Activated CD4-positive, CD25-positive, alpha-beta regulatory T cell treated with anti-CD3 and anti-CD28 coated beads, Interleukin-2, amount 50 U/mL, for 72 hours (primary cell): Measurements from ENCODE around the gene IQGAP3.
"Not testable (repeated sequence)": the region's sequence is repeated elsewhere in the genome, so short reads cannot be mapped to it uniquely, and the experiment has no call there.

Source experiments
- DNase-seq: peaks from one replicate; pipeline ENCODE4 v3.0.0; 2021

The IQGAP3 gene

DNA sequence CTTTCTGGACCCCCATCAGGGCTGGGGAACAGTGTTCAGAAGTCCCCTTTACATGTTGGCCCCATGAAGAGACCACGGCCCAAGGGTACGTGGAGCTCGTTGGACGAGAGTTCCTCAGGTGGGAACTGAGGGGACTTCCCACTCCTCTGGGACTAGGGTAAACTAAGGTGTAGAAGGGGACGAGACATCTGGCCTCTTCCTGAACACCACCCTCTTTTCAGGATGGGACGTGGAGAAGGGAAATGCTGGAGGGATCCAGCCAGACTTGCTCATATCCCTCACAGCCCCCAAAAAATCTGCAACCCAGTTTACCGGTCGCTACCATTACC is 21.3 kb upstream of the IQGAP3 start:
- no peak for DNase-seq

DNA sequence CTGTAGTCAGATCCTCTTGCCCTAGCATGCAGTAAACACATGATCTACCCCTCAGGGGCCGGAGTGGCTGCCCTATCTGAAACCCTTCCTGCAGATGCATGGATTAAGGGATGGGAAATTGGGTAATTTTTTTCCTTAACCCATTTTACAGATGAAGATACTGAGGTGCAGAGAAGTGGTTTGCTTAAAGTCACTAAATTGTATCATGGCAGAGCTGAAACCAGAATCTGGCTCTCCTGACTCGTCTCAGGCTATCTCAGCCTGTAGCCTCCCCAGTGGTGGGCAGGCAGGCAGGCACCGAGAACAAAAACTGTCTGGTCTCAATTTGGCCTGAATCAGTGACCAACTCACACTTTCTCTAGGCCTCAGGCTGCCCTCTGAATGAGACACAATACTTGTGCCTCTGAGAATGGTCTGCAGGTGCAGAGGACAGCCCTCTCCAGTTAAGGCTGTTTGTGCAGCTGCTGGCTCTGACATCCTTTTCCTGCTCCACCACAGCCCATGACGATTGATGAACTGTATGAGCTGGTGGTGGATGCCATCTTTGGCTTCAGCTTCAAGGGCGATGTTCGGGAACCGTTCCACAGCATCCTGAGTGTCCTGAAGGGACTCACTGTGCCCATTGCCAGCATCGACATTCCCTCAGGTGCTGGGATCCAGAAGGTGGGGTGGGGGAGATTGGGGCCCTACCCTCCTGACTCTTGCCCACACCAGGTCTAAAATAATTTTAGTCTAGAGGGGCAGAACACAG is 20.7 kb upstream of the IQGAP3 start:
- DNase-seq, result no peak

DNA sequence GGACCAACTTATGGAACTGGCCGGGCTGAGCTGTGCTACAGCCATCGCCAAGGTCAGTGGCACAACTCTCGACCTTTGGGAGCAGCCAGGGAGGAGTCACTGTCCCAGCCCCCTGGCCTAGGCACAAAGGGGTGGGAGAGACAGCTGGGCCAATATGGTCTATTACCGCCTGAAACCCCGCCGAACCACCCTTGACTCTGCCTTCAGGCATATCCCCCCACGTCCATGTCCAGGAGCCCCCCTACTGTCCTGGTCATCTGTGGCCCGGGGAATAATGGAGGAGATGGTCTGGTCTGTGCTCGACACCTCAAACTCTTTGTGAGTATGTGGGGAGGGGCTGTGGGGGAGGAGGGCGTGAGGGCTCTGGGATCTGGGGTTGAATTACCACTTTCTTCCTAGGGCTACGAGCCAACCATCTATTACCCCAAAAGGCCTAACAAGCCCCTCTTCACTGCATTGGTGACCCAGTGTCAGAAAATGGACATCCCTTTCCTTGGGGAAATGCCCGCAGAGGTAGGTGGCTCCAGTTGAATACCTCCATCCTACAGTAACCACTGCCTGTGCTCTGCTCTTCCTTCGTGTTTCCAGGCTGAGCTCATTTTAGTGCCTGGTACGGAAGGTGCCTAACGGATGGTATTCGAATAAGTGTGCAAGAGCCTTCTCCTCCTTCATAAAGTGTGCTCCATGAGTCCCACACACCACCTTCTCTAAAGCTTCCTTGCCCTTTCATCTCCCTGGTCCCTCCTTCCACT is 20.0 kb upstream of the IQGAP3 start:
- DNase-seq, result no peak

DNA sequence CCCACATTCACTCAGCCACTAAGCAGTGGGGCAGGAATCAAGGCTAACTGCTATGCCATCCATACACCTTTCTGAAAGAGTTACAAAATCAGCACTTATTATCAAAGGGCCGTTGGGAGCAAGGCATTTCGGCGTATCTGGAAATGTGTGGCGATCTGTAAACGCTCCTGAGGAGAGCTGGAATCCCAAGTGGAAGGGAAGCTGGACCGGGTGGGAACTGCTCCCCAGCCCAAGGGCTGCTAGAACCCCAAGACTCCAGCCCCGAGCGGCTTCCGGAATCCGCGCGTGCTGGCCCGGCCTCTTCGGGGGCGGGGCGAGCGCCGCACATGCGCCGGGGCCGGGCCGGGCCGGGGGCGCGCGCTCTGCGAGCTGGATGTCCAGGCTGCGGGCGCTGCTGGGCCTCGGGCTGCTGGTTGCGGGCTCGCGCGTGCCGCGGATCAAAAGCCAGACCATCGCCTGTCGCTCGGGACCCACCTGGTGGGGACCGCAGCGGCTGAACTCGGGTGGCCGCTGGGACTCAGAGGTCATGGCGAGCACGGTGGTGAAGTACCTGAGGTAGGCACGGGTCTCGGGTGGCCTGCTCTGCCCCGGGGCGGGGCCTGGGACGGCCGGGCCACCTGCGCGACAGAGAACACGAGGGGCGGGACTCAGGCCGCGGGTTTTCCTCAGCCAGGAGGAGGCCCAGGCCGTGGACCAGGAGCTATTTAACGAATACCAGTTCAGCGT is 19.2 kb upstream of the IQGAP3 start, which contains the start of gene NAXE:
TSS of gene NAXE (plus strand) at position 345 of the 726 bp plus-strand sequence. CDS start at position 374, 29 bp downstream.
- DNase-seq, result peak; percentile 80

DNA sequence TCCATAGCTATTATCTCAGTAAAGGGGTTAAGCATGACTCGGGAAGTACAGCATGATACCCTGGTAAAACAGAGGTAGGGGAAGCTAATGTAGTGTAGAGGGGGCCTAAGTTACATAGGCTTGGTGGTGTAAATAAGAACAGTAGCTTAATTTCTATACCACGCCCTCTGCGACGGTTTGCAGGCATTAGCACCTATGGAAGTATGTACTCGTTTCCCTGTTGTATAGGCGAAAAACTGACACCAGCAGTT is 18.7 kb upstream of the IQGAP3 start:
- DNase-seq, result no peak

DNA sequence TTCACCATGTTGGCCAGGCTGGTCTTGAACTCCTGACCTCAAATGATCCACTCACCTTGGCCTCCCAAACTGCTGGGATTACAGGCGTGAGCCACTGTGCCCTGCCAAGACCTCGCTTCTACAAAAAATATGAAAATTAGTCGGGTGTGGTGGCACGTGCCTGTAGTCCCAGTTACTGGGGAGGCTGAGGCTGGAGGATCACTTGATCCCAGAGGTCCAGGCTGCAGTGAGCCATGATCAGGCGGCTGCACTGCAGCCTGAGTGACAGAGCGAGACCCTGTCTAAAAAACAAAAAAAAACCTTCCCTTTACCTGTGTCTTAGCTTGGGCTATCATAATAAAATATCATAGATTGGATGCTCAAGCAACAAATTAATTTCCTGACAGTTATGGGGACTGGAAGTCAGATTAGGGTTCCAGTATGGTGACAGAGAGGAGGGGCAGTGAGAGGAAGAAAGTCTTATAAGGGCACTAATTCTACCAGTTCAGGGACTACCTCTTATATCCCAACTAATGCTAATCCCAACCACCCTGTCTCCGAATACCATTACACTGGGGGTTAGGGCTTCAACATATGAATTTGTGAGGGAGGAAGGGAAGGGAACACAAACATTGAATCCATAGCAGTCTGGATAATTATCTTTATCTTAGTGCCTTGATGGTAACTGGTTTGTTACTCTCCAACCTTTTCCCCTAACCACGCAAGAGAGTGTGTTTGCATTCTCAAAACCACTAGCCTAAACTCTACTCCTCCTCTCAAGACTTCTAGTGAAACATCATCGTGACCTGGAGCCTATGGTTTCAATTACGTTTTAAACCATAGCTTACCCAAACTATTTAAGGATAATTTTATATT is 18.2 kb upstream of the IQGAP3 start:
- DNase-seq, result no peak

DNA sequence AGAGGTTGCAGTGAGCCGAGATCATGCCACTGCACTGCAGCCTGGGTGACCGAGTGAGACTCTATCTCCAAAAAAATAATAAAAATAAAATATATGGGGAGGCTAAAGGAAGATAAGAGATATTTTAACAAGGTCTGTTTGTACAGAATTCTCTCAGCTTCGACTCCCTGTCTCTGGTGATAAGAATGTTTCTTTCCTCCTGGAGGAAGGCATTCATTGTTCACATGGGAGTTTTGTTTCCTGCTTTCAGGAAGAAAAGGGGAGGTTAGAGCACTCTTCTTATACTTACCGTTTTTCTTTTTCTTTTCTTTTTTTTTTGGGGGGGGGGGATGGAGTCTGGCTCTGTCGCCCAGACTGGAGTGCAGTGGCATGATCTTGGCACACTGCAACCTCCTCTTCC is 17.2 kb upstream of the IQGAP3 start:
- no peak for DNase-seq

DNA sequence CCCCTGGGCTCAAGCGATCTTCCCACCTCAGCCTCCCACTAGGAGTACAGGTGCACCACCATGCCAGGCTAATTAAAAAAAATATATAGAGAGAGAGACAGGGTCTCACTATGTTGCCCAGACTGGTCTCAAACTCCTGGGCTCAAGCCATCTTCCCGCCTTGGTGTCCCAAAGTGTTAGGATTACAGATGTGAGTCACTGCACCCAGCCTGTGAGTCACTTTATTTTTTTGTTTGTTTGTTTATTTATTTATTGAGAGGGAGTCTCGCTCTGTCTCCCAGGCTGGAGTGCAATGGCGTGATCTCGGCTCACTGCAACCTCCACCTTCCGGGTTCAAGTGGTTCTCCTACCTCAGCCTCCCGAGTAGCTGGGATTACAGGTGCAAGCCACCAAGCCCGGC is 15.6 kb upstream of the IQGAP3 start:
- not testable (repeated sequence) for DNase-seq

DNA sequence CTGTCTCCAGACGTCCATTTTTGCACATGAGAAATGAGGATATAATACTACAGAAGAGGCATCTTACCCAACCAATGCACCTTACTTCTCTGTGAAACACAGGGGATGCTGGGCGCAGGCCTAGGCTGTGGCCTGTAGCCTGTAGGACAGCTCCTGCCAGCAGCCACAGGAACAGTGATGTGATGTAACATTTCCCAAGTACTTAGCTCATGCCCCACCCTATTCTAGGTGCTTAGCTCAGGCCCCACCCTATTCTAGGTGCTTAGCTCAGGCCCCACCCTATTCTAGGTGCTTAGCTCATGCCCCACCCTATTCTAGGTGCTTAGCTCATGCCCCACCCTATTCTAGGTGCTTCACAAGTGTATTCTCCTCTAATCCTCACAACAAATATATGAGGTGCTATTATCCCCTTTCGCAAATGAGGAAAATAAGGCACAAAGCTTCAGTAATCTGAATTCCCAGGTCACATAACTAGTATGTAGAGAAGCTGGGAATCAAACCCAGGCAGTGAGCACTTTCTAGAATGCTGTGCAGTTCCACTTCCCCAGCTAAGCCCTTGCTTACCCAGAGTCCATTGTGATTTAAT is 14.6 kb upstream of the IQGAP3 start:
- no peak for DNase-seq

DNA sequence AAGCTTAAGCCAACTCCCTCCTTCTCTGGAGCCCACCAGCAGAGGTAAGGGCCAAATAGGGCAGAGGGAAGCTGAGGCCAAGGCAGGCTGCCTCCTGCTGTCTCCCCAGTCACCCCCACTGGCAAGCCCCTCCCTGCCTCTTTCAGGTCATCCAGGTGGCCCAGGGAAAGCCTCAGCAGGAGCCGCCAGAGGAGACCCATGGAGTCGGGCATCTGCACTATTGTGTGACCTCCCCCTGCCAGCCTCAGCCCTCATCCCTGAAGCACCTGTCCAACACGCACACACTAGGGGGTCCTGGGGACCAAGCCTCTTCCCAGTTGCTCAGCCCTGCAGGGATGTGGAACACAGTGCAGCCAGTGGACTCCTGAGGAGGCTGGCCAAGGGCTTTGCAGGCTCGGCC is 14.0 kb upstream of the IQGAP3 start:
- DNase-seq, result no peak

DNA sequence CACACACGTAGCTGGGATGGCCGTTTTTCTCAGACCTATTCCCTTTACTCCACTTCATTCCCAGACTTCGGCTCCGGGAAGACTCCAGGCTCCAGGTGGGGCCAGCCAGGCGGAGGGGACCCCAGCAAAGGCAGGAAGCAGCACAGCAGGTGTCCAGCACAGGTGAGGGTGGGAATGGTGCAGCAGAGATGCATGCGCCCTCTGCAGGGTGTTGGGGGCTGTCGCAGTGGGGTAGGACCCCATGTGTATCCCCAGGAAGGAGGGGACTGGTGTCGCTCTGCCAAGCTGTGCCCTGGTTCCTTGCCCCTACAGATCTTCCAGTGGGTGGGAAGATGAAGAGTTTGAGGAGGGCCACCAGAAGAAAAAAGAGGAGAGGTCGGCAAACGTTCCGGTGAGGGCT is 12.4 kb upstream of the IQGAP3 start:
- no peak for DNase-seq

DNA sequence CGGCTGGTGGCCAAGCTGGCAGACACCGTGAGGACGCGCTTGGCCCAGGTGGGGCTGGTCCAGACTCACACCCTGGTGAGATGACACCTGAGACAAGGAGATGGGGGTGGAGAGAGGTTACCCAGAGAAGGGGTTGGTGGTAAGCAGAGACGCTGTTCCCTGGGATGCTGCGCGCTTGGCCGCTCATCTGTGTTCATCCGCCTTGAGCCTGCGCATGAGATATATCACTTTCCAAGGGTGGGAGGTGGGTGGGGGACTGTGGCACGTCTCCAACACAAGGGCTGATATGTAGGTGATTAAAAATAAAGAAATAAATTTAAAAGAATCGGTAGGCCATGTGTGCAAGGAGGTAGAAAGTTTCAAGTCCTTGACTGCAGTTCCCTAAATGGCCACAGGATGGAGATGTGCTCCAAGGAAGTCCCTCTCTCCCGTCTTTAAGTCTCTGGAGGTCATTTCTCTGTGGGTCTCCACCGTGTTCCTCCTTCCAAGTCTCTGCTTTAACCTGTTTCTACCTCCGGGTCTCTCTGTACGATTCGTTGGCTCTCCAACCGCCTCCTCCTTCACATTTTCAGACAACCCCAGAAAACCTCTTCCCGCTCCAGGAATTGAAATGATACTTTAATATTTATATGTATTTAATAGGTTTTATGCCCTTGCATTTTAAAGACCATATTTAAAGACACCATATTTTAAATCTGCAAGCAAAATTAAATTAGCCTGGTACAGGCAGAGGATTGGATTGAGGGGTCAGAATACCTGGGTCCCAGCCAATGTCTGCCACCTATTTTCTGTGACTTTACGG is 11.7 kb upstream of the IQGAP3 start:
- peak; percentile 70 for DNase-seq

DNA sequence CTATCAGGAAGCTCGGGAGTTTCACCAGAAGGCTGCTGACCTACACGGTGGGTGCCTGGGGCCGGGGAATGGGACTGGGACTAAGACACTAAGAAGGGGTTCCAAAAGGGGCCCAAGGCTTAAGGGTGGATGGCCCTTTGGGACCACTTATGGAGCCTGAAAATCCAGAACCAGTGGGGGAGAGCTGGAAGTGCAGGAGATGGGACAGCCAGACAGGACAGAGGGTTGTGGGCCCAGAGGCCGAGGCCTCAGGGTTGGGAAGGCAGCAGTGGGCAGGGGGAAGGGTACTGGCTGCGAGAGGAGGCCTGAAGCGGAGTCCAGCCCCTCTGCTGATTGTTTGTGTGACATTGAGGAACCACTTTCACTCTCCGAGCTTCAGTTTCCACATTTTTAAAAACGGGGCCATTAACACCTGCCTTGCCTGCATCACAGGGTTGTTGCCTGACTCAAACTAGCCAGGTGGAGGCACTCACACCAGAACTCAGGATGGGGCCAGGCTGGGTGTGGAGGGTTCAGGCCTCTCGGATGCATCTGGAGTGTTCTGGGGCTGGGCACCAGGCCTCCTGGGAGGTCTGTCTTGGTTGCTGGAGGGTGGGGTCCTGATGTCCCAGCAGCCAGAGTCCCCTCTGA is 10.1 kb upstream of the IQGAP3 start:
- no peak for DNase-seq

DNA sequence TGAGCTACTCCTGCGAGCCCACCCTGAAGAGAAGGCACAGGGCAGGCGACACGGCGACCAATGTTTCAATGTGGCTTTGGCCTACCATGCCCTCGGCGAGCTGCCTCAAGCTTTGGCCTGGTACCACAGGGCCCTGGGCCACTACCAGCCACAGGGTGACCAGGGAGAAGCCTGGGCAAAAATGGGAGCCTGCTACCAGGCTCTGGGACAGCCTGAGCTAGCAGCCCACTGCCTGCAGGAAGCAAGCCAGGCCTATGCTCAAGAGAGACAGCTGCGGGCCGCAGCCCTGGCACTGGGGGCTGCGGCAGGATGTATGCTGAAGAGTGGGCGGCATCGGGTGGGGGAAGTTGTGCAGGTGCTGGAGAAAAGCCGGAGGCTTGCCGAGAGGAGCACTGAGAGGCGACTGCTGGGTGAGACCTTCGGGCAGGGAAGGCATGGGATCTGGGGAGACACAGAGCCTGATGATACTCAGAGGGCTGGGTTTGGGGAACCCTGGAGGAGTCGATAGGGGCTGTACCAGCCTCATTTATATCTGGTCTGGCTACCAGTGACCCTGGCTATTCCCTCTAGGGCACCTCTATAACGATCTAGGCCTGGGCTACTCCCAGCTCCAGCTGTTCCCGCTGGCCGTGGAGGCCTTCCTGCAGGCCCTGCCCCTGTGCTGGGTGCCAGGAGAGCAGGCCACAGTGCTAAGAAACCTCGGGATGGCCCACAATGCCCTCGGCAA is 9.5 kb upstream of the IQGAP3 start:
- DNase-seq, result peak; percentile 33

DNA sequence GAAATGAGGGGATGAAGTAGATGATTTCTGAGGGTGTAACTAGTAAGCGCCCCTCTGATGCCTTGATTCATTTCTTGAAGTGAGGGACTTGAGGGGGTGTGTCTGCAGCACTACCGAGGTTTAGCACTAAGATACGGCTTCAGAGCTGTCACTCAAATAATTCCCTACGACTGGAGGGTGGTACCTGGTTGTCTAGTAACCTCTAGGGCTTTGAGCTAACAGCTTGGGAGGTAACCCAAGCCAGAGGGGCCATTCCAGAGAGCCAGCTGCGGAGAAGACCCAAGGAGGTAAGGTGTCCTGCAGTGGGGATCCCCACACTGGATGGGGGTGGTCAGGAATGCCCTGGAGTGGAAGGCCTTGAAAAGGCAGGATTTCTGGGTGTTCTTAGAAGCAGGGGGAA is 7.1 kb upstream of the IQGAP3 start, which contains the start of gene TTC24:
TSS of gene TTC24 (plus strand) at position 252 of the 400 bp plus-strand sequence. CDS start 1,642 bp downstream, outside the sequence.
- no peak for DNase-seq

DNA sequence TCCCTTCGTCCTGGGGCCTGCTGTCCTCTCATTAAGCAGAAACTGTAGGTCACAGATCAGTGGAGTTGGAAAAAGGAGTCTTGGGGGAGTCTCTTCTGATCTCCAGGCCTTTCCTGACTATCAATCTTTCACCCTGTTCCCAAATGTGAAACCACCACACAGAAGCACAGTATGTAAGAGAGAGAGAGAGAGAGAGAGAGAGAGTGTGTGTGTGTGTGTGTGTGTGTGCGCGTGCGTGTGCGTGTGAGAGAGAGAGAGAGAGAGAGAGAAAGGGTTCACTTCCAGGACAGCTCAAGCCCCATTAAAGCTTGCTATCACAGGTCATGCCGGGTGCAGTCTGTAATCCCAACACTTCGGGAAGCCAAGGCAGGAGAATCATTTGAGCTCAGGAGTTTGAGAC is 5.7 kb upstream of the IQGAP3 start:
- no peak for DNase-seq

DNA sequence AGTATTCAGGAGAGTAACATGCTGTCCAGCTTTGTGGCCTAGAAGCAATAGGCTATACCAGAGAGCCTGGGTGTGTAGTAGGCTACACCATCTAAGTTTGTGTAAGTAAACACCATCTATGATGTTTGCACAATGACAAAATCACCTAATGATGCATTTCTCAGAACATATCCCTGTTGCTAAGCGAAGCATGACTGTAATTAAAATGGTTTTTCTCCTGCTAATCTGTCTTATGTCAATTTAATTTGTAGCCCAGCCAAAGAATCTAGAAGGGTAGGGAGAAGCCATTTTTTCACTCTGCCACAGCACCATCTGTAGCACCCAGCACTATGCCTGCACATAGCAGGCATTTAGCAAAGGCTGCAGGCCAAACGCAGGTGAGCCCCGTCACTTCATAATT is 5.2 kb upstream of the IQGAP3 start:
- DNase-seq, result no peak

DNA sequence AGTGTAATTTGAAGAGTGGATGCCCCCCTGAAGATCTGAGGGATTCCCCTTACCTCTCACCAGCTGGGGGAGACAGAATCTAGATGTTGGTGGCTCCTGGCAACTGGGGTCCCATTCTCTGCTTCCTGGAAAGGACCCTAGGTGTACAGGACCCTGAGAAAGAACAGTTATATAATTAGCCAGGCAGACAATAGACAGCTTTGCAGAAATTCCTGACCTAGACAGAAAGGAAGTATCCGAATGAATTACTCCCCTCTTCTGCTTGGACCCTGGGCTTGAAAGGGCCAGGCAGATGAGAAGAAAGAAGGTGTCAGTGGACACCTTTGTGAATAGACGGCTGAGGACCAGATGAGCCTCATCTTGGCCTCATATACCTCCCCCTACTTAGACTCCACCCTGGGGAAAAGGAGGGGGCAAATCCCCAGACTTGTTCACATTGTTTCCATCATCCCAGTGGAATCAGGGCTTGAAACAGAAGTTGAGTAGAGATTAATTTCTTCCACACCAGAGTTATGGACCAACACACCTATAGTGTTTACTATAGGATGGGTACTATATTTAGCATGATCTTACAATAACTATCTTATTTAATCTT is 1.8 kb upstream of the IQGAP3 start:
- DNase-seq, result no peak

DNA sequence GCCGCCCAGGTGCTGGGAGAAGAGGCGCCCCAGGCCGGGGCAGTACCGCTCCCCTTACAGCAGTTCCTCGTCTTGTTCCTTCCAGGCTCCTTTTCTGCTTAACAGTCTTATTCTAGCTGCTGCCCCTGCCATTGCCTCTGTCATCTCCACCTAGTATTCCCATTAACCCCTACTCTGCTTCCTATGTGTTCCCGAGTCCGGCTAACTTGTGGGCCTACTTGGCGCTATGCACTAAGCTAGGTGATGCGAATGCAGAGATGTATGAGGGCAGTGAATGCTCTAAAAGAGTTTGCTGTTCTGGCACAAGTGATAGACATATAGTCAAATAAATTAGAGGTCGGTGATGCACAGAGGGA is 276 bp upstream of the IQGAP3 start:
- no peak for DNase-seq

DNA sequence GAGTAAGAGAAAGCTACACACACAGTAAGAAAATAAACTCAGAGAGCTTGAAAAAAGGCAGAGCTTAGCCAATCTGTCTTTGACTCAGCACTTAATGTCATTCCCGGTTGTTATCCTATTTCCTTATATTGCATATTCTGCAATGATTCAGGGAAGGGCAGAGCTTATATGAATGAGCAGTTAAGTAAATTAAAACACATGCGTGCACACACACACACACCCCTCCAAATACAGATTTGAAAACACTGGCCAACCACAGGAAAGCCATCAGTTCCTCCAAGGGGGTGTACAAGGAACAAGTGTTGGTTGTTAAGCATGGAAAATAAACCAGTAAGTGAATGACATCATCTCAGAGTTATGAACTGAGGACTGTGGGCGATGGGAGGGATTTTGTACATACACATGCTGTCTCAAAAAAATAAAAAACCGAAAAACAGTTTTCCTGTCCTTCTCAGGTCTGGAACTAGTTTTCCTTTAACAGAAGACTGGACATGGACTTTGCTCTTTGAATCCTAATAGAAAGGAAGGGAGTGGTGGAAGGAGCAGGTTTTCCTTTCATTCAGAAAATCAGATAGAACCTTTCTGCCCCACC is 1.0 kb downstream of the IQGAP3 start:
- no peak for DNase-seq
